Measurements from ENCODE around the gene SIGLEC12.
"Not testable (repeated sequence)": the region's sequence is repeated elsewhere in the genome, so short reads cannot be mapped to it uniquely, and the experiment has no call there.

SIGLEC12 gene

DNA sequence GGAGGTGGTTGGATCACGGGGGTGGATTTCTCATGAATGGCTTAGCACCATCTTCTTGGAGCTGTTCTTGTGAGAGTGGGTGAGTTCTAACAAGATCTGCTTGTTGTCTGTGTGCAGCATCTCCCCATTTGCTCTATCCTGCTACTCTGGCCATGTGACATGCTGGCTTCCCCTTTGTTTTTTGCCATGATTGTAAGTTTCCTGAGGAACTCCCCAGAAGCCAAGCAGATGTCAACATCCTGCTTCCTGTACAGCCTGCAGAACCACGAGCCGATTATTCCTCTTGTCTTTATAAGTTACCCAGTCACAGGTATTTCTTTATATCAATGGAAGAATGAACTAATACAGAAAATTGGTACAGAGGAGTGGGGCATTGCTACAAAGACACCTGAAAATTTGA lies 2.3 kb upstream of the SIGLEC12 start:
- TF ChIP-seq, protein P1, sequence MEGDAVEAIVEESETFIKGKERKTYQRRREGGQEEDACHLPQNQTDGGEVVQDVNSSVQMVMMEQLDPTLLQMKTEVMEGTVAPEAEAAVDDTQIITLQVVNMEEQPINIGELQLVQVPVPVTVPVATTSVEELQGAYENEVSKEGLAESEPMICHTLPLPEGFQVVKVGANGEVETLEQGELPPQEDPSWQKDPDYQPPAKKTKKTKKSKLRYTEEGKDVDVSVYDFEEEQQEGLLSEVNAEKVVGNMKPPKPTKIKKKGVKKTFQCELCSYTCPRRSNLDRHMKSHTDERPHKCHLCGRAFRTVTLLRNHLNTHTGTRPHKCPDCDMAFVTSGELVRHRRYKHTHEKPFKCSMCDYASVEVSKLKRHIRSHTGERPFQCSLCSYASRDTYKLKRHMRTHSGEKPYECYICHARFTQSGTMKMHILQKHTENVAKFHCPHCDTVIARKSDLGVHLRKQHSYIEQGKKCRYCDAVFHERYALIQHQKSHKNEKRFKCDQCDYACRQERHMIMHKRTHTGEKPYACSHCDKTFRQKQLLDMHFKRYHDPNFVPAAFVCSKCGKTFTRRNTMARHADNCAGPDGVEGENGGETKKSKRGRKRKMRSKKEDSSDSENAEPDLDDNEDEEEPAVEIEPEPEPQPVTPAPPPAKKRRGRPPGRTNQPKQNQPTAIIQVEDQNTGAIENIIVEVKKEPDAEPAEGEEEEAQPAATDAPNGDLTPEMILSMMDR (IDR thresholded peaks at IDR 0.05; ENCODE audit: borderline replicate concordance, control extremely low read depth, extremely low read depth, insufficient read depth, missing control alignments) = no peak
- DNase-seq (ENCODE audit: low spot score) = no peak
- in situ Hi-C loops (cut with MboI; ENCODE audit: low sequenced_read_pairs, unreplicated experiment) = no loop called here

DNA sequence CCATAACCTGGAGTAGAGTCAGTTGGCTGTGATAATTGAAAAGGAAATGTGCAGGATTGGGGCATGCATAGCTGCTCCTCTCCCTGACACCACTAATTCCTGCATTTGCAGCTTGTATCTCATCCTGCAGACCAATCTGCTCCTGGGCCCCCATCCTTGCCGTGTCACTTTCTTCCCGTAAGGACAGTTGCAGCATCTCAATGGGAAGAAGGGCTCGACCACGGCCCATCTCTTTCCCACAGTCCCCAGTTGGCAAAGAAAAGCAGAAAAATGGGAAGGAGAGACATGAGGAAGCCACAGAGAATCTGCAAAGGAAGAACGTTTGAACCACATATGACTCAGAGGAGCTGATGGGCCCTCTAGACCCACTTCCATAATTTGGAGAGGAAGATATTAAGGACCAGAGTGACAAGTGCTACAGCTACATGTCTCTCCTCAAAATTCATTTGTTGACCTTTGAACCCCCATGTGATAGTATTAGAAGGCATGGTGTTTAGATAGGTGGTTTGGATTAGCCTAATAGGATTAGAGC lies 1.8 kb upstream of the SIGLEC12 start:
- TF ChIP-seq, protein P1 (IDR thresholded peaks at IDR 0.05; ENCODE audit: borderline replicate concordance, control extremely low read depth, extremely low read depth, insufficient read depth, missing control alignments) = no peak
- in situ Hi-C loops (cut with MboI; ENCODE audit: low sequenced_read_pairs, unreplicated experiment) = no loop called here
- DNase-seq (ENCODE audit: low spot score) = no peak

DNA sequence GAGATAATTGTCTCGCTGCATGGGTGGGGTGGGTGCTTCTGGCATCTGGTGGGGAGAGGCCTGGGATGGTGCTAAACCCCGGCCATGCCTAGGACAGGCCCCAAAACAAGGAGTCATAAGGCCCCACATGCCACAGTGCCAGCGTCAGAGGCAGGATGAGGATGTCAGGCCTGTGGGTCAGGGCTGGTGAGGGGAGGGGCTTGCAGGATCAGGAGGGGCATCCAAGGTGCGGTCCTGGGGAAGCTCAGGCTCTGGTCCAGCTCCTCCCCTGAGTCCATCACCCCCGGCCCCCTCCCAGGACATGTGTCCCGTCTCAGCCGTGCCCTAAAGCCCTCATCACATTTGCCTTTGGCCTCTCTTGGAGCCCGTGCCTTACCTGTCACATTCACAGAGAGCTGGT lies 669 bp downstream of the SIGLEC12 start:
- in situ Hi-C loops (cut with MboI; ENCODE audit: low sequenced_read_pairs, unreplicated experiment); DNase-seq (ENCODE audit: low spot score): not testable (repeated sequence)

DNA sequence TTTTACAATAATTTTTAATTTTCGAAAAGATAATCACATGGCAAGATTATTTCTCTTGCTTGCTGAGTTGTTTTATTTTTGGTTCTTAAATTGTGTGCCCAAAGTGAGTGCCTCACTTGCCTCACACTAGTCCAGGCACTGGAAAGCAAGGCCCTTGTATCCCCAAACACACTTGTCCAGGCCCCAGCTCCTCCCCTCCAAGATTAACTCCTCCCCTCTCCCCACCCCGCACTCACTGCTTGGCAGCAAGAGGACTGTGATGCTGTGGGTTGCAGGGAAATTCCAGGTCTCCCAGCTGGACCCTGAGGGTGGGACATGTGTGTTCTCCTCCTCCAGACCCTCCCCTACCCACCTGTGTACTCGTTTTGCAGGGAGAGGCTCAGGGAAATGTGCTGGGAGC lies 3.9 kb downstream of the SIGLEC12 start:
- TF ChIP-seq, protein P1 (IDR thresholded peaks at IDR 0.05; ENCODE audit: borderline replicate concordance, control extremely low read depth, extremely low read depth, insufficient read depth, missing control alignments) = no peak
- in situ Hi-C loops (cut with MboI; ENCODE audit: low sequenced_read_pairs, unreplicated experiment) = no loop called here
- DNase-seq (ENCODE audit: low spot score) = no peak

DNA sequence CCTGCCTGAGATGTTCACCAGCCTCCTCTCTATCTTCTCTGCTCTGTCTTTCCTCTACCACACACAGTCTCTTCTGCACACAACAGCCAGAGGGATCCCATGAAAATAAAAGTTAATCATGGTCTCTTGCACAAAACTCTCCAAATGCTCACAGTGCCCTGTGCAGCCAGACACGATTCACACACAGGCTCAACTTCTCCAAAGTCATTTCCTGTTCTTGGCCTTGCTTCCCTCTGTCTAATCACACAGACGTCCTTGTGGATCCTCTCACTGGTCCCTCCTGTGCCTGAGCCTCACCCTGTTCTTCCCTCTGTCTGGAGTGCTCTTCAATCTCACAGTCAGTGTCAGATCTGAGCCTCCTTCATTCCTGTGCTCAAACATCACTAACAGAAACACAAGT lies 7.8 kb downstream of the SIGLEC12 start:
- in situ Hi-C loops (cut with MboI; ENCODE audit: low sequenced_read_pairs, unreplicated experiment) = no loop called here
- TF ChIP-seq, protein P1 (IDR thresholded peaks at IDR 0.05; ENCODE audit: borderline replicate concordance, control extremely low read depth, extremely low read depth, insufficient read depth, missing control alignments) = no peak
- DNase-seq (ENCODE audit: low spot score) = no peak

DNA sequence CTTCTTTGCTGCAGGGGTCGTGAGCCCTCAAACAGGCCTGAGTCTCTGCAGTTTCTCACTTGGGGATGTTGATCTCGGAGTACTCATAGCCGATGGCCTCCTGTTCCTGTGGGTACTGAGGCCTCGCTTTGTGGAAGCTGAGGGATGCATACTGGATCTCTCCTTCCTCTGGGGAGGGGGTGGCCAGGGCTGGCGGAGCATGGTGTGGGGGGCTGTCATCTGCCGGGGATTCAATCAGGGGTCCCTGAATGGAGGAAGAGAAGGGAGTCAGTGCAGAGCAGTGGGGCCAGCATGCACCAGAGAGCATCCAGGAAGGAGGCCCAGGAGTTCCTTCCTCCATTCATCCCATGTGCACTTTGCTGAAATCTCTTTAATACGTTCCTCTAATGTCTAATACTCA lies 10.0 kb downstream of the SIGLEC12 start:
- in situ Hi-C loops (cut with MboI; ENCODE audit: low sequenced_read_pairs, unreplicated experiment) = no loop called here
- TF ChIP-seq, protein P1 (IDR thresholded peaks at IDR 0.05; ENCODE audit: borderline replicate concordance, control extremely low read depth, extremely low read depth, insufficient read depth, missing control alignments) = no peak
- no peak for DNase-seq (ENCODE audit: low spot score)

DNA sequence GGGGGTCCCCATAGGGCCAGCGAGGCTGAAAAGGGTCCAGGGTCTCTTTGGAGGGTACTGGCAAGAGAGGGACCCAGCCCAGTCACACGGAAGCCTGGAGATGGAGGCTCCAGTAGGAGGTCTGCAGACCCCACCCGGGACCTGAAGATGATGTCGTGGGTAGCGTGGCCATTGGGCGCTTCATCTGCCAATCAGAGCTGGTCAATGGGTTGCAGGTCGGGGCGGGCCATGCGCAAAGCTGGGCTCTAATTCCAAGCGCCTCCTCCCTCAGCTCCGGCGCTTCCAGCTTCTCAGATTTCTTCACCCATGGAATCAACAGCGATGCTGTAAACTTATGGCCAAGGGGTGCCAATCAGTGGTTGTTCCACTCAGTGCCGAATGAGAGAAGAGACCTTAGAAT lies 10.9 kb downstream of the SIGLEC12 start:
- DNase-seq (ENCODE audit: low spot score) = no peak
- in situ Hi-C loops (cut with MboI; ENCODE audit: low sequenced_read_pairs, unreplicated experiment) = no loop called here
- TF ChIP-seq, protein P1 (IDR thresholded peaks at IDR 0.05; ENCODE audit: borderline replicate concordance, control extremely low read depth, extremely low read depth, insufficient read depth, missing control alignments) = no peak
